GM12878 (cell line): Measurements from ENCODE around the gene FBXO27. TPM values are rescaled to one million over a fixed set of nuclear protein-coding genes. Genes with fewer than 3 reads are reported as not detected.

Source experiments
- ATAC-seq: fragments of 200-7000 bp; cut with Tn5 transposase; 3 replicates; pipeline ENCODE4 v1.9.1; 2020; ENCODE audit warnings: mild to moderate bottlenecking, moderate library complexity
- BruUV-seq: library from RNA; stranded (reverse); fragments of 400-500 nt; replicated peaks from 2 replicates; lab custom pipeline; 2021; lab: Mats Ljungman, UMichigan
- CTCF ChIA-PET: fragments of 300-600 bp; sonication (Branson Sonifier 250); formaldehyde crosslinking; extraction: SDS; loops from one replicate; lab custom pipeline; 2021; ENCODE audit warnings: inconsistent platforms; lab: Yijun Ruan, JAX
- POLR2A ChIA-PET: fragments of 350-600 bp; formaldehyde crosslinking; extraction: SDS; loops from one replicate; lab custom pipeline; 2021; ENCODE audit warnings: inconsistent platforms; lab: Charles Lee
- RAD21 ChIA-PET: fragments of 300-600 bp; sonication (Branson Sonifier 250); formaldehyde crosslinking; loops from one replicate; lab custom pipeline; 2023; ENCODE audit warnings: antibody characterized with exemption; ENCODE audit not compliant: unreplicated experiment; lab: Charles Lee
- SMC1A ChIA-PET: fragments of 300-600 bp; sonication (Branson Sonifier 250); formaldehyde crosslinking; loops from one replicate; lab custom pipeline; 2023; ENCODE audit not compliant: unreplicated experiment, uncharacterized antibody; lab: Charles Lee
- DNase-seq: peaks from one replicate; pipeline ENCODE4 v3.0.0-alpha.2; 2011; ENCODE audit warnings: low read depth, low spot score
- FAIRE-seq: peaks from 3 replicates; lab custom pipeline; 2011; peaks lifted over from hg19 to GRCh38; lab: Jason Lieb, UNC
- H2AFZ ChIP-seq: 2 replicates; pipeline ENCODE4 v1.6.0; 2011; ENCODE audit warnings: low read depth, low read length, control low read depth; ENCODE audit not compliant: control insufficient read depth
- H3K27ac ChIP-seq: 2 replicates; pipeline ENCODE4 v1.5.1; 2011; ENCODE audit warnings: control low read depth; ENCODE audit not compliant: control insufficient read depth, insufficient read depth
- H3K27me3 ChIP-seq, 2 experiments: replicated peaks in 1 of 2; 2 replicates each; pipeline versions ENCODE4 v1.6.0 to v1.6.1; 2011; ENCODE audit warnings: low read length in 1 of 2; ENCODE audit not compliant: control insufficient read depth in 2 of 2, insufficient read depth in 2 of 2
- H3K36me3 ChIP-seq, 2 experiments: 2 replicates each; pipeline ENCODE4 v1.5.1; 2011; ENCODE audit warnings: low read length in 1 of 2; ENCODE audit not compliant: control insufficient read depth in 2 of 2, insufficient read depth in 2 of 2
- H3K4me1 ChIP-seq: 2 replicates; pipeline ENCODE4 v1.6.1; 2011; ENCODE audit warnings: mild to moderate bottlenecking, low read length, moderate library complexity, mixed read lengths; ENCODE audit not compliant: control insufficient read depth, insufficient read depth
- H3K4me2 ChIP-seq: 2 replicates; pipeline ENCODE4 v1.6.0; 2011; ENCODE audit warnings: control low read depth; ENCODE audit not compliant: control insufficient read depth, insufficient read depth
- H3K4me3 ChIP-seq: fragments of 200-600 bp; sonication (generic); 2 replicates; pipeline ENCODE4 v1.5.1; 2016
- H3K79me2 ChIP-seq: 2 replicates; pipeline ENCODE4 v1.6.0; 2011; ENCODE audit warnings: low read length; ENCODE audit not compliant: control insufficient read depth, insufficient read depth
- H3K9ac ChIP-seq: 2 replicates; pipeline ENCODE4 v1.8.0; 2011; ENCODE audit warnings: low read length, control low read depth, mixed read lengths; ENCODE audit not compliant: control insufficient read depth, insufficient read depth
- H3K9me3 ChIP-seq: replicated peaks from 3 replicates; pipeline ENCODE4 v1.5.1; 2011; ENCODE audit warnings: mild to moderate bottlenecking, low read length; ENCODE audit not compliant: control insufficient read depth, insufficient read depth
- H4K20me1 ChIP-seq: 2 replicates; pipeline ENCODE4 v1.6.0; 2011; ENCODE audit not compliant: control insufficient read depth, insufficient read depth
- ASH2L ChIP-seq: fragments of 300-600, 200-600 bp; sonication (generic); IDR thresholded peaks from 2 replicates; pipeline ENCODE4 v1.6.1; 2017; ENCODE audit warnings: low read depth, mild to moderate bottlenecking, borderline replicate concordance
- BMI1 ChIP-seq: fragments of 450-650 bp; IDR thresholded peaks from 2 replicates; pipeline ENCODE4 v1.6.1; 2016; ENCODE audit warnings: mild to moderate bottlenecking, moderate library complexity, borderline replicate concordance
- CBFB ChIP-seq: IDR thresholded peaks from 2 replicates; pipeline ENCODE4 v1.6.1; 2016; ENCODE audit warnings: antibody characterized with exemption, low read depth
- E4F1 ChIP-seq: fragments of 450-650 bp; IDR thresholded peaks from 2 replicates; pipeline ENCODE4 v1.6.1; 2018; ENCODE audit warnings: borderline replicate concordance, mild to moderate bottlenecking; ENCODE audit not compliant: partially characterized antibody
- GATAD2B ChIP-seq: fragments of 450-650 bp; conservative IDR thresholded peaks from 2 replicates; pipeline ENCODE4 v1.6.1; 2017; ENCODE audit warnings: low read depth, mild to moderate bottlenecking, moderate library complexity
- IKZF1 ChIP-seq: fragments of 450-650 bp; conservative IDR thresholded peaks from 2 replicates; pipeline ENCODE4 v1.6.1; 2017; ENCODE audit warnings: antibody characterized with exemption, mild to moderate bottlenecking
- JUND ChIP-seq: IDR thresholded peaks from 2 replicates; pipeline ENCODE4 v1.6.1; 2012; ENCODE audit warnings: low read depth, mild to moderate bottlenecking, low read length, improper control_type of control experiment, moderate library complexity
- NR2C1 ChIP-seq: fragments of 450-650 bp; IDR thresholded peaks from 2 replicates; pipeline ENCODE4 v1.6.1; 2017; ENCODE audit warnings: antibody characterized with exemption, mild to moderate bottlenecking, moderate library complexity
- NRF1 ChIP-seq: conservative IDR thresholded peaks from 2 replicates; pipeline ENCODE4 v1.6.1; 2011; ENCODE audit warnings: mild to moderate bottlenecking, low read depth, low read length, improper control_type of control experiment
- RB1 ChIP-seq: fragments of 450-650 bp; formaldehyde crosslinking; IDR thresholded peaks from 2 replicates; pipeline ENCODE4 v1.6.1; 2017; ENCODE audit warnings: mild to moderate bottlenecking, borderline replicate concordance
- SMAD5 ChIP-seq: IDR thresholded peaks from 2 replicates; pipeline ENCODE4 v1.6.1; 2016; ENCODE audit warnings: antibody characterized with exemption, low read depth
- SPI1 ChIP-seq: IDR thresholded peaks from 2 replicates; pipeline ENCODE4 v1.6.1; 2011; ENCODE audit warnings: low read depth, mild to moderate bottlenecking, low read length, moderate library complexity, borderline replicate concordance; ENCODE audit not compliant: insufficient read depth
- YBX1 ChIP-seq: fragments of 450-650 bp; IDR thresholded peaks from 2 replicates; pipeline ENCODE4 v1.6.1; 2016; ENCODE audit warnings: antibody characterized with exemption
- WGBS: methylation state at CpG from one replicate; pipeline ENCODE4 v1.1.6; 2016; ENCODE audit warnings: low lambda C conversion rate; ENCODE audit not compliant: insufficient replicate concordance, insufficient coverage; ENCODE audit errors: missing lambda C conversion rate; 5-methylcytosine and 5-hydroxymethylcytosine counted together
- in situ Hi-C: fragments of 300-500 bp; cut with MboI; formaldehyde crosslinking; loops from 9 replicates; pipeline ENCODE4 v1.14.3; 2018; ENCODE audit warnings: mixed read lengths
- intact Hi-C: fragments of 100-400 bp; cut with micrococcal nuclease; formaldehyde crosslinking; loops from one replicate; pipeline ENCODE4 v1.14.2; 2022; ENCODE audit not compliant: unreplicated experiment
- polyA plus RNA-seq, 11 experiments: library from polyadenylated mRNA; depleted of rRNA in 4 of 11; unstranded in 6 of 11; stranded (reverse) in 5 of 11; fragments of >200 nt; fragmentation: Nextera tagmentation in 4 of 11; fragmentation: Illumina TruSeq in 1 of 11; extraction: Ambion mirVana in 4 of 11; extraction: Trizol in 1 of 11; gene quantifications; 1 replicate in 1 of 11; 2 replicates in 10 of 11; pipeline versions ENCODE4 v1.2.1 to v1.2.3, GENCODE V29; 2011 to 2016; ENCODE audit warnings: inconsistent platforms in 2 of 11, missing spikeins in 2 of 11, low read depth in 1 of 11
- total RNA-seq, 4 experiments: library from RNA; depleted of rRNA in 3 of 4; stranded (reverse); fragments of >200 nt in 3 of 4; fragmentation: Illumina TruSeq in 1 of 4; extraction: Trizol in 1 of 4; gene quantifications; 2 replicates each; pipeline versions ENCODE4 v1.2.1 to v1.2.3, GENCODE V29; 2013 to 2021

The FBXO27 gene
- total and polyA plus RNA-seq, 10 of the 15 experiments (the other 5 are each of a cell fraction or from before 2014, with no cell fraction given): 3.1 to 15.4 (median 7.1) TPM

- in situ Hi-C loops (no loop called here), intact Hi-C loops (no loop called here)
- no peaks in the 10 kb centered on the region for H3K36me3 ChIP-seq
- H3K9me3 ChIP-seq: peaks cover 2% of the 10 kb centered on the region; the same call in 2 of the 3 replicates
- no peak overlapping the region for H3K4me3 ChIP-seq
- H3K79me2 ChIP-seq: no peaks in the 10 kb centered on the region
- H3K27me3 ChIP-seq: no peaks in the 10 kb centered on the region; a peak in 1 of 4 replicates
- no peaks in the 10 kb centered on the region for H4K20me1 ChIP-seq
- ChIA-PET SMC1A (no interaction called here), RAD21 (interaction anchor here (1.1 kb wide), 1 partner anchor 14 kb away, joined by 3 read pairs; no protein-coding TSS in a partner anchor), POLR2A (interaction anchor here (0.7 to 1.4 kb wide), 3 partner anchors 10 to 30 kb away, joined by 3 to 4 read pairs (median 3); no protein-coding TSS in a partner anchor)
- H3K4me2 ChIP-seq: no peak overlapping the region
- 84% methylated on average over 10 of the region's 10 CpGs for WGBS
- no peak overlapping the region for H2AFZ ChIP-seq
- peaks cover 21% of the 10 kb centered on the region for H3K4me1 ChIP-seq
- FAIRE-seq: no peak
- no peak overlapping the region for H3K27ac ChIP-seq
- H3K9ac ChIP-seq: no peak overlapping the region
- TF ChIP-seq RB1 (no peak), SPI1 (no peak), GATAD2B (no peak), BMI1 (no peak), SMAD5 (no peak)
- TF ChIP-seq, all 136 proteins: peak for 0
- BruUV-seq: no TSS peak
- DNase-seq: no peak
- CTCF ChIA-PET: no interaction called here
- no peak for ATAC-seq
Measured at GRCh38 chr19:38980583-38981374, 51.6 kb downstream of the FBXO27 start.

- ChIA-PET CTCF (no interaction called here), RAD21 (interaction anchor here (1.1 kb wide), 1 partner anchor 13 kb away, joined by 3 read pairs; no protein-coding TSS in a partner anchor), SMC1A (interaction anchor here (2.0 kb wide), 1 partner anchor 16 kb away, joined by 5 read pairs; no protein-coding TSS in a partner anchor), POLR2A (interaction anchor here (0.7 kb wide), 1 partner anchor 18 kb away, joined by 3 read pairs; no protein-coding TSS in a partner anchor)
- BruUV-seq: no TSS peak
- WGBS: 65% methylated on average over 5 of the region's 5 CpGs
- no peak overlapping the region for H3K4me3 ChIP-seq
- no peaks in the 10 kb centered on the region for H3K36me3 ChIP-seq
- intact Hi-C loops: loop anchor here (5.0 to 10.0 kb wide), 2 partner anchors 42 to 425 kb away; partner anchors contain the start of gene ZFP36
- no peak for DNase-seq
- in situ Hi-C loops: no loop called here
- peaks cover 21% of the 10 kb centered on the region for H3K4me1 ChIP-seq
- H3K27ac ChIP-seq: no peak overlapping the region
- no peak overlapping the region for H3K9ac ChIP-seq
- peaks cover 2% of the 10 kb centered on the region; the same call in 2 of the 3 replicates for H3K9me3 ChIP-seq
- FAIRE-seq: no peak
- TF ChIP-seq NRF1 (no peak), ASH2L (no peak), JUND (no peak), IKZF1 (no peak), CBFB (no peak), YBX1 (no peak), SPI1 (no peak), NR2C1 (no peak), E4F1 (no peak)
- no peaks in the 10 kb centered on the region for H4K20me1 ChIP-seq
- H2AFZ ChIP-seq: no peak overlapping the region
- H3K27me3 ChIP-seq: peaks cover 0 to 3% of the 10 kb centered on the region in 2 experiments; a peak in 2 of 4 replicates
- no peak overlapping the region for H3K4me2 ChIP-seq
- no peak for ATAC-seq
- no peaks in the 10 kb centered on the region for H3K79me2 ChIP-seq
Measured at GRCh38 chr19:38979812-38980211, 52.5 kb downstream of the FBXO27 start.
